Omental fat pad (tissue), 4 donors: Measurements from ENCODE around the gene RCOR2. TPM values are rescaled to one million over a fixed set of nuclear protein-coding genes. Genes with fewer than 3 reads are reported as not detected.

Experiments
- ATAC-seq: fragments of 150-250 bp; one replicate; pipeline ENCODE4 v1.9.1; 2016; ENCODE audit warnings: mild to moderate bottlenecking, moderate library complexity; ENCODE audit not compliant: low FRiP score
- DNase-seq: peaks from one replicate; pipeline ENCODE4 v3.0.0-alpha.2; 2019; ENCODE audit warnings: low spot score
- CTCF ChIP-seq, 3 donors: fragments of 450-650 bp; IDR thresholded peaks; one replicate each; pipeline ENCODE4 v1.5.1; 2016 to 2017; ENCODE audit warnings: antibody characterized with exemption in 3 of 3, mild to moderate bottlenecking in 3 of 3, moderate library complexity in 2 of 3
- total RNA-seq, 4 donors: library from RNA; depleted of rRNA; stranded (reverse); fragments of >200 nt; gene quantifications; one replicate each; pipeline ENCODE4 v1.1.0, GENCODE V29; 2016

Gene RCOR2
- total RNA-seq, 4 donors from 2014 or later: 0.32 TPM; not detected in 3

- ATAC-seq (peak; percentile 9), DNase-seq (no peak)
- TF ChIP-seq CTCF (IDR thresholded peaks at IDR 0.05): no peak
Observed at GRCh38 chr11:63917692-63918506, 935 bp upstream of the RCOR2 start.

- DNase-seq: no peak
- TF ChIP-seq CTCF (IDR thresholded peaks at IDR 0.05): no peak
- no peak for ATAC-seq
Observed at GRCh38 chr11:63915961-63916836, 765 bp downstream of the RCOR2 start.

- no peak for TF ChIP-seq CTCF (IDR thresholded peaks at IDR 0.05)
- DNase-seq (no peak), ATAC-seq (no peak)
Observed at GRCh38 chr11:63914896-63915691, 1.9 kb downstream of the RCOR2 start.

GRCh38 chr11:63913866-63914830 is 2.8 kb downstream of the RCOR2 start:
- DNase-seq: no peak
- no peak for TF ChIP-seq CTCF (IDR thresholded peaks at IDR 0.05)

GRCh38 chr11:63912678-63913077 is 4.3 kb downstream of the RCOR2 start:
- no peak for TF ChIP-seq CTCF (IDR thresholded peaks at IDR 0.05)
- DNase-seq: no peak
- ATAC-seq: no peak

More at GRCh38 chr11:63913866-63914830, 2.8 kb downstream of the RCOR2 start:
- no peak for ATAC-seq

- ATAC-seq (no peak), DNase-seq (no peak)
- no peak for TF ChIP-seq CTCF (IDR thresholded peaks at IDR 0.05)
Observed at GRCh38 chr11:63911876-63912275, 5.1 kb downstream of the RCOR2 start.
